HepG2 (cell line): ENCODE data around the gene ZNF653.
"Not testable (repeated sequence)": the region's sequence is repeated elsewhere in the genome, so short reads cannot be mapped to it uniquely, and the experiment has no call there.

Source experiments
- FOXA1 ChIP-seq, 2 experiments: fragments of 450-650 bp in 1 of 2; sonication (generic) in 1 of 2; formaldehyde crosslinking in 1 of 2; IDR thresholded peaks; 2 replicates each; pipeline versions ENCODE4 v1.4.0 to v1.6.1; 2016 to 2020; ENCODE audit warnings: missing genetic modification reagents in 1 of 2
- PITX1 ChIP-seq: sonication (generic); formaldehyde crosslinking; IDR thresholded peaks from 2 replicates; pipeline ENCODE4 v1.5.1; 2020; ENCODE audit warnings: mild to moderate bottlenecking, missing genetic modification reagents
- STAT5B ChIP-seq: sonication (generic); formaldehyde crosslinking; IDR thresholded peaks from 2 replicates; pipeline ENCODE4 v1.4.0; 2020; ENCODE audit warnings: missing genetic modification reagents
- ZNF350 ChIP-seq: sonication (generic); formaldehyde crosslinking; IDR thresholded peaks from 2 replicates; pipeline ENCODE4 v1.4.0; 2020; ENCODE audit warnings: mild to moderate bottlenecking, low read depth, missing genetic modification reagents, borderline replicate concordance
- ZNF589 ChIP-seq: sonication (generic); formaldehyde crosslinking; conservative IDR thresholded peaks from 2 replicates; pipeline ENCODE4 v1.8.0; 2022; ENCODE audit warnings: mild to moderate bottlenecking, moderate library complexity, missing genetic modification reagents

DNA sequence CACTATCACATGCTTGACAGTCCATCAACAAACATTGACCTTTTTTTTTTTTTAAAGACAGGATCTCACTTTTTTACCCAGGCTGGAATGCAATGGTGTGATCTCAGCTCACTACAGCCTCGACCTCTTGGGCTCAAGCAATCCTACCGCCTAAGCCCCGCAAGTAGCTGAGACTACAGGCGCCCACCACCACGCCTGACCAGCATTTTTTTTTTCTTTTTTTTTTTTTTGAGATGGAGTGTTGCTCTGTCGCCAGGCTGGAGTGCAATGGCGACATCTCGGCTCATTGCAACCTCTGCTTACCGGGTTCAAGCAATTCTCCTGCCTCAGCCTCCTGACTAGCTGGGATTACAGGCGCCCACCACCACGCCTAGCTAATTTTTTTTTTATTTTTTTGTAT lies 46.7 kb downstream of the ZNF653 start:
- not testable (repeated sequence) for TF ChIP-seq ZNF350; STAT5B (CRISPR knock-in tag); PITX1 (CRISPR knock-in tag); FOXA1 (IDR thresholded peaks at IDR 0.05); FOXA1 (CRISPR knock-in tag; IDR thresholded peaks at IDR 0.05); ZNF589 (CRISPR knock-in tag)
